Spinal cord (tissue), 10 donors: ENCODE measurements around the gene PLAC9. TPM values are rescaled to one million over a fixed set of nuclear protein-coding genes. Genes with fewer than 3 reads are reported as not detected.
"Not testable (repeated sequence)": the region's sequence is repeated elsewhere in the genome, so short reads cannot be mapped to it uniquely, and the experiment has no call there.

Experiments
- DNase-seq, 6 donors: peaks; one replicate each; pipeline versions ENCODE4 v3.0.0 to v3.0.0-alpha.2; 2013 to 2015; ENCODE audit warnings: low spot score in 6 of 6, low read depth in 4 of 6
- H3K27ac ChIP-seq: one replicate; pipeline ENCODE4 v1.5.1; 2013; ENCODE audit warnings: low read depth, low read length, control low read depth
- H3K27me3 ChIP-seq: one replicate; pipeline ENCODE4 v1.6.1; 2013; ENCODE audit warnings: low read length; ENCODE audit not compliant: control insufficient read depth, insufficient read depth
- H3K36me3 ChIP-seq: one replicate; pipeline ENCODE4 v1.6.1; 2013; ENCODE audit warnings: low read length; ENCODE audit not compliant: control insufficient read depth, insufficient read depth
- H3K4me1 ChIP-seq: one replicate; pipeline ENCODE4 v1.6.1; 2013; ENCODE audit warnings: low read length; ENCODE audit not compliant: control insufficient read depth, insufficient read depth
- H3K4me3 ChIP-seq: one replicate; pipeline ENCODE4 v1.5.1; 2013; ENCODE audit warnings: low read depth, low read length, control low read depth
- H3K9me3 ChIP-seq: one replicate; pipeline ENCODE4 v1.6.1; 2013; ENCODE audit warnings: low read length; ENCODE audit not compliant: control insufficient read depth, insufficient read depth
- WGBS: methylation state at CpG from one replicate; pipeline ENCODE4 v1.1.5; 2013; ENCODE audit warnings: missing lambda C conversion rate; ENCODE audit not compliant: insufficient coverage; 5-methylcytosine and 5-hydroxymethylcytosine counted together
- polyA plus RNA-seq, 2 donors: library from polyadenylated mRNA; unstranded; fragments of 120-200 nt; gene quantifications; one replicate each; pipeline ENCODE4 v1.2.1, GENCODE V29; 2013; ENCODE audit not compliant: insufficient read length in 2 of 2
- total RNA-seq, 2 donors: library from RNA; depleted of rRNA in 1 of 2; stranded (reverse); fragments of 120-200 nt in 1 of 2; fragments of >200 nt in 1 of 2; gene quantifications; one replicate each; pipeline versions ENCODE4 v1.2.3 to v1.2.4, GENCODE V29; 2013 to 2014
- donor health status: healthy.

PLAC9 gene
- total and polyA plus RNA-seq, 4 donors, result 7.6 to 81.7 (median 28.5) TPM

DNA sequence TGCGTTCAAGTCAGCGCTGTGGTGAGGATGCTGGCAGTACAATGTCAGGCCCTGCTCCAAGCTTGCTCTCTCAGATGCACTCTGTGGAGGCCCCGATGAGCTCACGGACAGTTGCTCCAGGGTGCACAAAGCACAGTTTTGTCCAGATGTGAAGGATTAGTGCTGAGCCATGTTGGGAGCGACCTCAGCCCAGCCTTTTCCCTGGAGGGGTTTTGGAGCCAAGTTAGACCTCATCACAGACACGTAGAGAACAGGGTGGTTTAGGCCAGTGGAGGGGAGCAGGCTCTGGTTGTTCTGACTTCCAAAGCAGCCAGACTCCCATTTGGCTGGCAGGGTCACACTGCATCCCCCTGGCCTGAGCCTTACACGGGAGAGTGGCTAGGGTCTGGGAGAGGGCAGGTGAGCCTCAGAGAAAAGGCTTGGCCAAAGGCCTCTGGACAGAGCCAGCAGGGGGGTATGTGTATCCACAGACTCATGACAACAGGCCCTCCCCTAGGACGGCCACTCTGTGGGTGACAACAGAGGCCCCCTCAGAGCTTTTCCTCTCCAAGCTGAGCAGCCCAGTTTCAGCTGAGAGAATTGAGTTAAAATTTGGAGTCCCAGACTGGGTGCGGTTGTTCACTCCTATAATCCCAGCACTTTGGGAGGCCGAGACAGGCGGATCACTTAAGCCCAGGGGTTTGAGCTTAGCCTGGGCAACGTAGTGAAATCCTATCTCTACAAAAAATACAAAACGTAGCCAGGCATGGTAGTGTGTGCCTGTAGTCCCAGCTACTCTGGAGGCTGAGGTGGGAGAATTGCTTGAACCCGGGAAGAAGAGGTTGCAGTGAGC lies 4.7 kb downstream of the PLAC9 start:
- Histone ChIP-seq H3K9me3 (no peaks in the 10 kb centered on the region), H3K27me3 (peaks cover 14% of the 10 kb centered on the region), H3K4me3 (no peak overlapping the region), H3K36me3 (no peaks in the 10 kb centered on the region), H3K27ac (peak overlapping the region; percentile 68), H3K4me1 (peaks cover 23% of the 10 kb centered on the region)
- peak in 1 of 6 donors; percentile 50 for DNase-seq
- WGBS, result 69% methylated on average over 9 of the region's 14 CpGs

DNA sequence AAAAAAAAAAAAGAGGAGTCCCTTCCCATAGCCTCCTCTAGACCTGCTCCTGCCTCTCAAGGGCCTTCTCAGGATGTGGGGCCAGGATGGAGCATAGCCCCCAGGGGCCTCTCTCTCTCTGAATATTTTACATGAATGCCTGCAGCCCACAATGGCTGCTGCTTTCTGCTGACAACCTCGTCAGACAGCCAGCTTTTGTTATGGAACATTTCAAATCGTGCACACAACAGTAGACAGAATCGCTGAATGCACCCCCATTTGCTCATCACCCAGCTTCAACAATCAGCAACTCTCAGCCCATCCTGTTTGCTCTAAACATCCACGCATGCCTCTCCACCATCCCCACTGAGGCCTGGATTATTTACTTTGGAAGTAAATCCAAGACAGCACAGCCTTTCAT lies 5.4 kb downstream of the PLAC9 start:
- 26% methylated on average over 3 of the region's 4 CpGs for WGBS
- H3K27ac ChIP-seq, result peak overlapping the region; percentile 68
- DNase-seq, result peak in 1 of 6 donors; percentile 38
- peaks cover 20% of the 10 kb centered on the region for H3K4me1 ChIP-seq
- H3K36me3 ChIP-seq, result no peaks in the 10 kb centered on the region
- H3K9me3 ChIP-seq, result no peaks in the 10 kb centered on the region
- H3K4me3 ChIP-seq, result no peak overlapping the region
- peaks cover 8% of the 10 kb centered on the region for H3K27me3 ChIP-seq

DNA sequence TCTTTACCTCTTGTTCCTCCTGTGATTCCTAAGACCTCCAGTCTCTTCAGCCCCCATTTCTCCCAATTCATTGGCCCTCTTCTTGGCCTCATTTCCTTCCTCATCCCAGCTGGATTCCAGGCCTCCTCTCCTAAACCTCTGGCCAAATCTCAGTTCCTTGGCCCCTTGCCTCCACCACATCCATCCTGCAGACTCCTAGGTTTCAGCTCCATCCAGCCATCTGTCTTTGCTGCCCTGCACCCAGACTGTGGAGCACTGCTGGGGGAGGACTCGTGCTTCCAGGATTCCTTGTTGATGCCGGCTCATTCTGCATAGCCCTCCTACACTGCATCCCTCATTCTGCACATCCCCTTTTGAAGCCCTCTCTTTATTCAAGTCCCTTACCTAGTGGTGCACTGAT lies 6.7 kb downstream of the PLAC9 start:
- H3K4me3 ChIP-seq, result no peak overlapping the region
- no peaks in the 10 kb centered on the region for H3K9me3 ChIP-seq
- no peak for DNase-seq
- WGBS, result no CpG with 5 or more reads among the region's 2 CpGs
- no peak overlapping the region for H3K27ac ChIP-seq
- H3K4me1 ChIP-seq, result peaks cover 20% of the 10 kb centered on the region
- H3K36me3 ChIP-seq, result no peaks in the 10 kb centered on the region
- H3K27me3 ChIP-seq, result peaks cover 5% of the 10 kb centered on the region

DNA sequence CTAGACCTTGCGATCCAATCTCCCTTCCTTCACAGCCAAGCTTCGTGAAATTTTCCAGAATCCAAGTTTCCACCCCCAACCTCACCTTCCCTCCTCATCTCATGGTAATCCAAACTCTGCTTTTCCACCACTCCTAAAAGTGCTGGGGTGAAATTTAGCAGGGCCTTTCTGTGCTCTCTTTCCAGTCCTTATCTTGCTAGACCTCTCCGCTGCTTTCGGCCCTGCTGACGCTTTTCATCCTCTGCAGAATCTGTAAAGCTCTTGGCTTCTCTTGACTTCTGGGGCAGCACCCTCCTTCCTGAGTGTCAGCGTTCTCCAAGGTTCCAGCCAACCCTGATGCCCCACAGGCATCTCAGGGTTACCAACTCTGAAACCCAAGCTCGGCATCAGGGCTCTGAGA lies 7.7 kb downstream of the PLAC9 start:
- Histone ChIP-seq H3K4me3 (no peak overlapping the region), H3K27me3 (peaks cover 12% of the 10 kb centered on the region), H3K4me1 (peaks cover 27% of the 10 kb centered on the region), H3K27ac (no peak overlapping the region), H3K9me3 (no peaks in the 10 kb centered on the region), H3K36me3 (no peaks in the 10 kb centered on the region)
- DNase-seq, result no peak
- 96% methylated on average over 7 of the region's 7 CpGs for WGBS

DNA sequence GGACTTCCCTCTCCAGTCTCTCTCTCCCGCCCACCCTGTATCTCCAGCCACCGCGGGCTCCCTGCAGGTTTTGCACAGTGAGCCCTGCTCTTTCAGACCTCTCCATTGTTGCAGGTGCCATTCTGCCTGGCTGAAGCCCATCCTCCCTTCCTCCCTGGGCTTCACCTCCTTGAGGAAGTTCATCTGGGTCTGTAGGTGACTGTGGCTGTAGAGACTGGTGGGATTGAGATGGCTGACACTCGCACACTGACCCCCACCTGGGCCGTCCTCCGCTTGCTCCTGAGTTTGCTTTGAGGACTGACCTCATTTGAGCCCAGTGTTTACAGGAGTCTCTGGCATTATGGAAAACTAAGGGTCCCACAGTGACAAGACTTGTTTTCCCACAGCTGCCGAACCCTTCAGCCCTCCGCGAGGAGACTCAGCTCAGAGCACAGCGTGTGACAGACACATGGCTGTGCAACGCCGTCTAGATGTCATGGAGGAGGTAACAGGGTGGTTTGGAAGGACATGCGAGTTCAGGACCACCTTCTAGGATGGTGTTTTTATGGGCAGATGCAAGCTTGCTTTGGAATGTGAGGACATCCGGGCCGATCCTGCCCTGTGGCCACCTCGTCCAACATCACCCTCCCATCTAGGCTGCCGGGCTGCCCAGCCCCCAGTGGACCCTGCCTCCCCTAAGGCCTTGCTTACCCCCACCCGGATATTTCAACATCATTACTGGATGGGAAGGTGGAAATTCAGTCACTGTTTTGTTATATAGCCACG lies 9.3 kb downstream of the PLAC9 start:
- Histone ChIP-seq H3K27me3 (peaks cover 12% of the 10 kb centered on the region), H3K4me1 (peaks cover 24% of the 10 kb centered on the region), H3K36me3 (no peaks in the 10 kb centered on the region), H3K4me3 (no peak overlapping the region), H3K9me3 (no peaks in the 10 kb centered on the region), H3K27ac (no peak overlapping the region)
- 73% methylated on average over 13 of the region's 19 CpGs for WGBS
- DNase-seq, result no peak

DNA sequence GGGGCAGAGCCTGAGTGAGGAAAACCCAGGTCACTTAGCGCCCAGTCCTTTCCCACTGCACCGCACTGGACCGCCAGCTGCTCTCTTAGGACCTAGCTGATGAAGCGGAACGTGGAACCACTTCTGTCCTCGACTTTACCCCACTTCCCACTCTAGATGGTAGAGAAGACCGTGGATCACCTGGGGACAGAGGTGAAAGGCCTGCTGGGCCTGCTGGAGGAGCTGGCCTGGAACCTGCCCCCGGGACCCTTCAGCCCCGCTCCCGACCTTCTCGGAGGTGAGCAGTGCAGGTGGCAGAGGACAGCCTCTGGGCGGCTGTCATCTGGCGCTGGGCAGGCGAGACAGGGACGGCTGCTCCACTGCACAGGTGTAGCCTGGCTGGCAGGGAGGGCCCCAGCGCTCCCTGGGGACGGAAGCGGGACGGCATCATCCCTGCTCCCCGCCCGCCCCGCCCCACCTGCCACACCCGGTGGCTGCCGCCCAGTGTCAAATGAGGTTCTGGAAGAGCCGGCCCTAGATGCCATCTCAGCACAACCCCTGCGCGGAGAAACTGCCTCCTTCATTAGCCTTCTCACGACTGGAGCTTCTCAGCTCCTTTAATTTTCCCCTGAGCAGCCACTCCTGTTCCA lies 11.7 kb downstream of the PLAC9 start:
- Histone ChIP-seq H3K4me3 (no peak overlapping the region), H3K27ac (no peak overlapping the region)

DNA sequence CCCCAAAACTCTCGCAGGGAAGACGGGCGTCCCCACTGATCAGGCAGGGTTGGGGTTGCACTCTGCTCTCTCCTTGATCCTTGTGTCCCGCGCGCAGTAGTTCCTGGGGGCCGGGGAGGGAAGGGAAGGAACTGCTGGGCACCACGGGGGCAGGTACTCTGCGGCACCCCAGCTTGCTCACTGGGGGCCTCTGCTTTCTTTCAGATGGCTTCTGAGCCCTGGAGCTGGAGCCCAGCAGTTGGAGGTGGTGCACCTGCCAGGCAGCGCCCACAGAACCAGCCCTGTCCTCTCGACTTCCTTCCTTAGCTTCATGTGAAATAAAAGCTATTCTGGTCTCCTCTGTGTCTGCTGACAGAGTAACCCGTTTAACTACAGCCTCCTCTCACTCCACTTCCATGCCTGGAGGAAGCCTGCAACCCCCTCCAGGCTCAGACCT lies 12.2 kb downstream of the PLAC9 start:
- H3K36me3 ChIP-seq, result no peaks in the 10 kb centered on the region
- H3K9me3 ChIP-seq, result no peaks in the 10 kb centered on the region
- H3K4me1 ChIP-seq, result peaks cover 12% of the 10 kb centered on the region
- H3K27ac ChIP-seq, result no peak overlapping the region
- peaks cover 12% of the 10 kb centered on the region for H3K27me3 ChIP-seq
- WGBS, result 28% methylated on average over 11 of the region's 12 CpGs
- no peak for DNase-seq
- no peak overlapping the region for H3K4me3 ChIP-seq

More for the DNA sequence above, 11.7 kb downstream of the PLAC9 start:
- DNase-seq, result no peak
- Histone ChIP-seq H3K9me3 (no peaks in the 10 kb centered on the region), H3K36me3 (no peaks in the 10 kb centered on the region), H3K27me3 (peaks cover 12% of the 10 kb centered on the region), H3K4me1 (peaks cover 12% of the 10 kb centered on the region)
- 19% methylated on average over 18 of the region's 28 CpGs for WGBS

DNA sequence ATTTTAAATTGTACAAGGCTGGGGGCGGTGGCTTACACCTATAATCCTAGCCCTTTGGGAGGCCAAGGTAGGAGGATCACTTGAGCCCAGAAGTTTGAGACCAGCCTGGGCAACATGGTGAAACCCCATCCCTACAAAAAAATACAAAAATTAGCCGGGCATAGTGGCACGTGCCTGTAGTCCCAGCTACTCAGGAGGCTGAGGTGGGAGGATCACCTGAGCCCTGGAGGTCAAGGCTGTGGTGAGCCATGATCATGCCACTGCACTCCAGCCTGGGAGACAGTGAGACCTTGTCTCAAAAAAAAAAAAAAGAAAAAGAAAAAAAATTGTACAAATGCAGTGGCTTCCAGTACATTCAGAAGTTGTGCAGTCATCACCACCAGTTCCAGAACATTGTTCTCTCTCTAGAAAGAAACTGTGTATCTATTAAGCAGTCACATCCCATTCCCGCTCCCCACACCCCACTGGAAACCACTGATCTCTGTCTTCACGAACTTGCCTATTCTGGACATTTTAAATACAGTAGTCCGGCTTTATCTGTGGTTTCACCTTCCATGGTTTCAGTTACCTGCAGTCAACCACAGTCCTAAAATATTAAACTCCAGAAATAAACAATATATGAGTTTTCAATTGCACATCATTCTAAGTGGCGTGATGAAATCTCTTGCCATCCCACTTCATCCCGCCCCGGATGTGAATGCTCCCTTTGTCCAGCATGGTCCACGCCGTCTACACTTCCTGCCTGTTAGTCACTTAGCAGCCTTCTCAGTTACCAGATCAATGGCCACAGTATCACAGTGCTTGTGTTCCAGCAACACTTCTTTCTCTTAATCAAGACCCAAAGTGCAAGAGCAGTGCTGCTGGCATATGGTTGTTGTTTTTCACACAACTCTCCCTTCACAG lies 13.1 kb downstream of the PLAC9 start:
- not testable (repeated sequence) for H3K9me3 ChIP-seq, H3K4me3 ChIP-seq, H3K36me3 ChIP-seq, H3K27ac ChIP-seq
- DNase-seq, result peak in 1 of 6 donors; percentile 23
- peaks cover 12% of the 10 kb centered on the region for H3K4me1 ChIP-seq
- WGBS, result 75% methylated on average over 7 of the region's 11 CpGs
- peaks cover 12% of the 10 kb centered on the region for H3K27me3 ChIP-seq

DNA sequence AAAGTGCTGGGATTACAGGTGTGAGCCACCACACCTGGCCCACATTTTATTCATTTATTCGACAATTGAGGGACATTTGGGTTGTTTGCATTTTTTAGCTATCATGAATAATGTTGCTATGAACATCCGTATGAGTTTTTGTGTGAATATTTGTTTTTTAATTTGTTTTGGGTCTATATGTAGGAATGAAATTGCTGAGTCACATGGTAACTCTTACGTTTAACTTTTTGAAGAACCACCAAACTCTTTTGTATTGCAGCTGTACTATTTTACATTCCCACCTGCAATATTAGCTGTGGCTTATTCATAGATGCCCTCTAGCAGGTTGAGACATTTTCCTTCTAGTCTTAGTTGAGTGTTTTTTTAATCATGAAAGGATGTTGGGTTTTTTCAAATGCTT lies 14.4 kb downstream of the PLAC9 start:
- no peak for DNase-seq
- WGBS, result no CpG with 5 or more reads among the region's 3 CpGs
- H3K27me3 ChIP-seq, result peaks cover 12% of the 10 kb centered on the region

More for the DNA sequence above, 14.4 kb downstream of the PLAC9 start:
- H3K4me3 ChIP-seq, result no peak overlapping the region
- no peak overlapping the region for H3K27ac ChIP-seq
- peaks cover 12% of the 10 kb centered on the region for H3K4me1 ChIP-seq
- no peaks in the 10 kb centered on the region for H3K36me3 ChIP-seq
- H3K9me3 ChIP-seq, result no peaks in the 10 kb centered on the region
